Suprapubic skin (tissue), 4 donors: ENCODE data around the gene AHRR. TPM values are rescaled to one million over a fixed set of nuclear protein-coding genes. Genes with fewer than 3 reads are reported as not detected.

Experiments
- DNase-seq, 2 donors: peaks; one replicate each; pipeline ENCODE4 v3.0.0-alpha.2; 2019; ENCODE audit warnings: low spot score in 2 of 2
- H3K27ac ChIP-seq: fragments of 200-600 bp; sonication (generic); one replicate; pipeline ENCODE4 v1.5.1; 2019
- H3K27me3 ChIP-seq: fragments of 200-600 bp; sonication (generic); one replicate; pipeline ENCODE4 v1.5.1; 2019
- H3K36me3 ChIP-seq: fragments of 200-600 bp; sonication (generic); one replicate; pipeline ENCODE4 v1.5.1; 2019
- H3K4me1 ChIP-seq: fragments of 200-600 bp; sonication (generic); one replicate; pipeline ENCODE4 v1.5.1; 2019
- H3K4me3 ChIP-seq: fragments of 200-600 bp; sonication (generic); one replicate; pipeline ENCODE4 v1.5.1; 2019; ENCODE audit warnings: mild to moderate bottlenecking
- H3K9me3 ChIP-seq: fragments of 200-600 bp; sonication (generic); one replicate; pipeline ENCODE4 v1.5.1; 2019
- EP300 ChIP-seq: sonication (generic); formaldehyde crosslinking; IDR thresholded peaks from one replicate; pipeline ENCODE4 v1.6.1; 2017; ENCODE audit warnings: antibody characterized with exemption
- POLR2A ChIP-seq, 2 donors: fragments of 450-650 bp; IDR thresholded peaks; one replicate each; pipeline ENCODE4 v1.6.1; 2017; ENCODE audit warnings: antibody characterized with exemption in 2 of 2, mild to moderate bottlenecking in 2 of 2, moderate library complexity in 2 of 2
- POLR2AphosphoS5 ChIP-seq, 3 donors: sonication (generic); formaldehyde crosslinking; IDR thresholded peaks; one replicate each; pipeline ENCODE4 v1.6.1; 2017; ENCODE audit warnings: antibody characterized with exemption in 3 of 3
- WGBS: methylation state at CpG from one replicate; pipeline ENCODE4 v1.1.5; 2018; 5-methylcytosine and 5-hydroxymethylcytosine counted together
- total RNA-seq, 4 donors: library from RNA; depleted of rRNA; stranded (reverse); fragments of >200 nt; gene quantifications; one replicate each; pipeline ENCODE4 v1.1.0, GENCODE V29; 2016
- TF ChIP-seq, protein P1 (sequence below), 2 donors: fragments of 200-600 bp in 1 of 2; fragments of 450-650 bp in 1 of 2; sonication (generic) in 1 of 2; IDR thresholded peaks; one replicate each; pipeline ENCODE4 v1.5.1; 2016 to 2019; ENCODE audit warnings: antibody characterized with exemption in 2 of 2, mild to moderate bottlenecking in 1 of 2, moderate library complexity in 1 of 2

The AHRR gene
- total RNA-seq, 4 donors from 2014 or later: 3.0 to 10.7 (median 4.2) TPM

DNA sequence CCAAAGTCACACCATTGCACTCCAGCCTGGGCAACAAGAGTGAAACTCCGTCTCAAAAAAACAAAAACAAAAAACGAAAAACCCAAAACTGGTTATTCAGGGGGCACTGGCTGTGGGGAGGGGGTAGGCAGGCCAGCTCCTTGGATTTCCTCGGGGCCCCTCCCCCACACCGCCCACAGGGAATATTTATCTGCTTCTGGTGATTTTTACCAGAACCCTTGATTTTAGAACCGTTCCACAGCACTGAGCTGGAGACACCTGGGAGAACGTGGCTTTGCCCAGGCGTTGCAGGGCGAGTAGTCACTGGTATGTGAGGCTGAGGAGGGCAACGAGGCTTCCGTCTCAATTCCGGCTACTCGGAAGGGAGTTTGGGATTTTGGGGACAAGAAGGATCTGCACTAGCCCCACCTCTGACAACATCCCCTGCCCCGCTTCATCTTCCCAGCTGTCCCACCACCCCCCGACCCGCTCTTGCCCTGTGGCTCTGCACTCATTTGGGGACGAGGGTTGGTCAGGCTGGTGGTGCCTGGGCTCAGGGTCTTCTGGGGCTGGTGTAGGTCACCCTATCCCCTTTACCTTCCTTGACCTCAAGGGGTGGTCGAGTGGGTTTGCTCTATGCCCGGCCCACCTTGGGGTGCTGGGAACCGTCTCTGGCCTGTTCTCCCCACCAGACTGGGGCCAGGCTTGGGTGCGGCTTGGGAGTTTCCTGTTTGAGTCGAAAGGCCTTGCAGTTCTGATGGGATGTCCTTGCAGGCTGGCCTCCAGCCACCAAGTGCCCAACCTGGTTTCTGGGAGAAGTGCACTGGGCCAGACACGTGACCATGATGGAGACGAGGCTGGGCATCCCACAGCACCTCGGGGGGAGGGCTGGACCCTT lies 3.5 kb downstream of the AHRR start:
- WGBS: 77% methylated on average over 24 of the region's 24 CpGs
- TF ChIP-seq POLR2AphosphoS5 (IDR thresholded peaks at IDR 0.05) (no peak), POLR2A (IDR thresholded peaks at IDR 0.05) (no peak), EP300 (no peak)
- TF ChIP-seq, protein P1, sequence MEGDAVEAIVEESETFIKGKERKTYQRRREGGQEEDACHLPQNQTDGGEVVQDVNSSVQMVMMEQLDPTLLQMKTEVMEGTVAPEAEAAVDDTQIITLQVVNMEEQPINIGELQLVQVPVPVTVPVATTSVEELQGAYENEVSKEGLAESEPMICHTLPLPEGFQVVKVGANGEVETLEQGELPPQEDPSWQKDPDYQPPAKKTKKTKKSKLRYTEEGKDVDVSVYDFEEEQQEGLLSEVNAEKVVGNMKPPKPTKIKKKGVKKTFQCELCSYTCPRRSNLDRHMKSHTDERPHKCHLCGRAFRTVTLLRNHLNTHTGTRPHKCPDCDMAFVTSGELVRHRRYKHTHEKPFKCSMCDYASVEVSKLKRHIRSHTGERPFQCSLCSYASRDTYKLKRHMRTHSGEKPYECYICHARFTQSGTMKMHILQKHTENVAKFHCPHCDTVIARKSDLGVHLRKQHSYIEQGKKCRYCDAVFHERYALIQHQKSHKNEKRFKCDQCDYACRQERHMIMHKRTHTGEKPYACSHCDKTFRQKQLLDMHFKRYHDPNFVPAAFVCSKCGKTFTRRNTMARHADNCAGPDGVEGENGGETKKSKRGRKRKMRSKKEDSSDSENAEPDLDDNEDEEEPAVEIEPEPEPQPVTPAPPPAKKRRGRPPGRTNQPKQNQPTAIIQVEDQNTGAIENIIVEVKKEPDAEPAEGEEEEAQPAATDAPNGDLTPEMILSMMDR (IDR thresholded peaks at IDR 0.05): no peak

DNA sequence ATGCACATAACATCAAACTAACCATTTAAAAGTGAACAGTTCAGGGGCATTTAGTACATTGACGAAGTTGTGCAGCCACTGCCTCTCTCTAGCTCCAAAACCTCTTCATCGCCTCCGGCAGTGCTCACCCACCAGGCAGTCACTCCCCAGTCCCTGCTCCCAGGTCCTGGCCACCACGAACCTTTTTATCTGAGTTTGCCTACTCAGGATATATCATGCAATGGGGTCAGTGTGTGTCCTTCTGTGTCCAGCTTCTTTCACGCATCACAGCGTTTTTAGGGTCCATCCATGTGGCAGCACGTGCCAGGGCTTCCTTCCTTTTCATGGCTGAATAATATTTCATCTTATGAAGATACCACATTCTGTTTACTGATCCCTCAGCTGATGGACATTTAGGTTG lies 4.6 kb downstream of the AHRR start:
- peaks cover 16% of the 10 kb centered on the region for H3K4me1 ChIP-seq
- no peak overlapping the region for H3K27ac ChIP-seq
- H3K9me3 ChIP-seq: no peaks in the 10 kb centered on the region
- peaks cover 27% of the 10 kb centered on the region for H3K27me3 ChIP-seq
- 92% methylated on average over 7 of the region's 7 CpGs for WGBS
- H3K36me3 ChIP-seq: no peaks in the 10 kb centered on the region
- peak in 1 of 2 donors; percentile 53 for DNase-seq
- TF ChIP-seq POLR2A (IDR thresholded peaks at IDR 0.05) (no peak), POLR2AphosphoS5 (IDR thresholded peaks at IDR 0.05) (no peak), EP300 (no peak)
- TF ChIP-seq, protein P1 (IDR thresholded peaks at IDR 0.05): no peak
- H3K4me3 ChIP-seq: no peak overlapping the region

More for the DNA sequence above, 3.5 kb downstream of the AHRR start:
- Histone ChIP-seq H3K27me3 (peaks cover 38% of the 10 kb centered on the region), H3K27ac (no peak overlapping the region), H3K4me3 (no peak overlapping the region), H3K36me3 (no peaks in the 10 kb centered on the region), H3K4me1 (peaks cover 24% of the 10 kb centered on the region), H3K9me3 (no peaks in the 10 kb centered on the region)
- DNase-seq: peak in 1 of 2 donors; percentile 70

DNA sequence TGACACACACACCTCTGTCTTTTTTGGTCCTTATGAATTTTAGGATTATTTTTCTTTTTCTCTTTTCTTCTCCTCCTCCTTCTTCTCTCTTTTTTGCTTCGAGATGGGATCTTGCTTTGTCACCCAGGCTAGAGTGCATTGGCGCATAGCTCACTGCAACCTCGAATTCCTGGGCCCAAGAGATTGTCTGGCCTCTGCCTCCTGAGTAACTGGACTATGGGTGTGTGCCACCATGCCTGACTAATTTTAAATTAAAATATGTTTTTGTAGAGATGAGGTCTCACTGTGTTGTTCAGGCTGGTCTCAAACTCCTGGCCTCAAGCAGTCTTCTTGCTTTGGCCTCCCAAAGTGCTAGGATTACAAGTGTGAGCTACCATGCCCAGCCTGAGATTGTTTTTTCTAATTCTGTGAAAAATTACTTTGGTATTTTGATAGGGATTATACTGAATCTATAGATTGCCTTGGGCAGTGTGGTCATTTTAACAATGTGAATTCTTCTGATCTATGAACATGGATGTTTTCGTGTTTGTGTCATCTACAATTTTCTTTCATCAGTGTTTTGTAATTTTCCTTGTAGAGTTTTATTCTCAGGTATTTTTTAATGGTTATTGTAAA lies 7.7 kb downstream of the AHRR start:
- Histone ChIP-seq H3K27ac (no peak overlapping the region), H3K9me3 (no peaks in the 10 kb centered on the region), H3K27me3 (peaks cover 6% of the 10 kb centered on the region), H3K4me1 (no peaks in the 10 kb centered on the region), H3K4me3 (no peak overlapping the region), H3K36me3 (no peaks in the 10 kb centered on the region)
- no peak for DNase-seq
- WGBS: 86% methylated on average over 4 of the region's 4 CpGs
- TF ChIP-seq POLR2AphosphoS5 (IDR thresholded peaks at IDR 0.05) (no peak), EP300 (no peak), POLR2A (IDR thresholded peaks at IDR 0.05) (no peak)
- TF ChIP-seq, protein P1 (IDR thresholded peaks at IDR 0.05): no peak

DNA sequence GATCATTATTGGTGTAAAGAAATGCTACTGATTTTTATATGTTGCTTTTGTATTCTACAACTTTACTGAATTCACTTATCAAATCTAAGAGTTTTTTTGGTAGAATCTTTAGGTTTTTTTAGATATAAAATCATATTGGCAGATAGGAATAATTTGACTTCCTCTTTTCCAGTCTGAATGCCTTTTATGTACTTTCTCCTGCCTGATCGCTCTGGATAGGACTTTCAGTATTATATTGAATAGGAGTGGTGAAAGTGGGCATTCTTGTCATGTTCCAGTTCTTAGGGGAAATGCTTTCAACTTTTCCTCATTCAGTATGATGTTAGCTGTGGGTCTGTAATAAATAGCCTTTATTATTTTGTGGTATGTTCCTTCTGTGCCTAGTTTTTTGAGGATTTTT lies 8.3 kb downstream of the AHRR start:
- DNase-seq: no peak
- TF ChIP-seq, protein P1 (IDR thresholded peaks at IDR 0.05): no peak
- TF ChIP-seq POLR2AphosphoS5 (IDR thresholded peaks at IDR 0.05) (no peak), EP300 (no peak), POLR2A (IDR thresholded peaks at IDR 0.05) (no peak)
- peaks cover 3% of the 10 kb centered on the region for H3K27me3 ChIP-seq
- 82% methylated on average over 1 of the region's 1 CpG for WGBS
- no peak overlapping the region for H3K27ac ChIP-seq
- H3K36me3 ChIP-seq: no peaks in the 10 kb centered on the region
- H3K4me1 ChIP-seq: no peaks in the 10 kb centered on the region
- H3K9me3 ChIP-seq: no peaks in the 10 kb centered on the region
- H3K4me3 ChIP-seq: no peak overlapping the region

DNA sequence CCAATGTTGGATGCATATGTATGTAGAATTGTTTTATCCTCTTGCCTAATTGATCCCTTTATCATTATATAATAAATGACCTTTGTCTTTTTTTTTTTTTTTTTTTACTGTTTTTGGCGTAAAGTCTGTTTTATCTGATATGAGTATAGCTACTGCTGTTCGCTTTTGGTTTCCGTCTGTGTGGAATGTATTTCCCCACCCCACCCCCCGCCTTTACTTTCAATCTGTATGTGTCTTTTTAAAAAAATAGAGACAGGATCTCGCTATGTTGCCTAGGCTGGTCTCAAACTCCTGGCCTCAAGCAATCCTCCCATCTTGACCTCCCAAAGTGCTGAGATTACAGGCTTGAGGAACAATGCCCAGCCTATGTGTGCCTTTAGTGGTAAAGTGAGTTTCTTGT lies 11.3 kb downstream of the AHRR start:
- 83% methylated on average over 5 of the region's 5 CpGs for WGBS
- no peak for TF ChIP-seq EP300
- TF ChIP-seq POLR2A (IDR thresholded peaks at IDR 0.05): no peak
- TF ChIP-seq, protein P1 (IDR thresholded peaks at IDR 0.05): no peak
- no peak for TF ChIP-seq POLR2AphosphoS5 (IDR thresholded peaks at IDR 0.05)
- Histone ChIP-seq H3K27ac (no peak overlapping the region), H3K9me3 (no peaks in the 10 kb centered on the region), H3K4me1 (no peaks in the 10 kb centered on the region), H3K27me3 (peaks cover 6% of the 10 kb centered on the region), H3K4me3 (no peak overlapping the region), H3K36me3 (no peaks in the 10 kb centered on the region)
- no peak for DNase-seq
